SU-DHL-6 (cell line): ENCODE measurements around the gene CLIC4.

Experiments
- H2AFZ ChIP-seq: fragments of 200-600 bp; sonication (generic); 2 replicates; pipeline ENCODE4 v1.6.1; 2014; ENCODE audit warnings: low read depth, mild to moderate bottlenecking, moderate library complexity, mixed read lengths, antibody characterized with exemption, low read length; ENCODE audit not compliant: severe bottlenecking
- H3F3A ChIP-seq: fragments of 200-600 bp; shearing (Covaris generic); 2 replicates; pipeline ENCODE4 v1.6.0; 2016; ENCODE audit warnings: antibody characterized with exemption, mild to moderate bottlenecking; ENCODE audit not compliant: insufficient read depth
- H3K27ac ChIP-seq: fragments of 200-600 bp; sonication (generic); 2 replicates; pipeline ENCODE4 v1.5.1; 2016; ENCODE audit warnings: low read depth, mild to moderate bottlenecking, low read length, moderate library complexity, mixed read lengths
- H3K27me3 ChIP-seq: fragments of 200-600 bp; sonication (generic), shearing (Covaris generic); 2 replicates; pipeline ENCODE4 v1.6.0; 2014; ENCODE audit warnings: mild to moderate bottlenecking, low read length
- H3K36me3 ChIP-seq: fragments of 200-600 bp; sonication (generic); 2 replicates; pipeline ENCODE4 v1.6.1; 2014; ENCODE audit warnings: mild to moderate bottlenecking, low read length, mixed read lengths
- H3K4me2 ChIP-seq: fragments of 300-600, 200-600 bp; shearing (Covaris generic), sonication (generic); 2 replicates; pipeline ENCODE4 v1.6.0; 2014; ENCODE audit warnings: low read length, low read depth, mild to moderate bottlenecking; ENCODE audit not compliant: poor library complexity, severe bottlenecking
- H3K4me3 ChIP-seq: fragments of 200-600 bp; sonication (generic); 2 replicates; pipeline ENCODE4 v1.5.1; 2014; ENCODE audit warnings: antibody characterized with exemption, low read length, mild to moderate bottlenecking, mixed read lengths; ENCODE audit not compliant: insufficient read depth, poor library complexity, severe bottlenecking
- H3K79me2 ChIP-seq: fragments of 200-600 bp; sonication (generic); 2 replicates; pipeline ENCODE4 v1.6.1; 2014; ENCODE audit warnings: mild to moderate bottlenecking, low read length, moderate library complexity; ENCODE audit not compliant: insufficient read depth
- H3K9ac ChIP-seq: fragments of 200-600 bp; sonication (generic); 2 replicates; pipeline ENCODE4 v1.7.0; 2014; ENCODE audit warnings: mild to moderate bottlenecking, low read length
- H3K9me2 ChIP-seq: fragments of 200-600 bp; sonication (generic); replicated peaks from 2 replicates; pipeline ENCODE4 v1.6.1; 2014; ENCODE audit warnings: low read length; ENCODE audit not compliant: insufficient read depth
- H3K9me3 ChIP-seq: fragments of 200-600 bp; sonication (generic); 2 replicates; pipeline ENCODE4 v1.6.1; 2014; ENCODE audit warnings: low read length, mixed read lengths; ENCODE audit not compliant: insufficient read depth
- H4K20me1 ChIP-seq: fragments of 200-600 bp; sonication (generic); 2 replicates; pipeline ENCODE4 v1.6.1; 2014; ENCODE audit warnings: low read depth, mild to moderate bottlenecking, antibody characterized with exemption, low read length, moderate library complexity, mixed read lengths
- EZH2phosphoT487 ChIP-seq: fragments of 200-600 bp; sonication (generic), shearing (Covaris generic); conservative IDR thresholded peaks from 2 replicates; pipeline ENCODE4 v1.6.1; 2018; ENCODE audit warnings: mild to moderate bottlenecking, antibody characterized with exemption, low read length, moderate library complexity, mixed read lengths
- TF ChIP-seq, protein P1 (sequence below): fragments of 200-600 bp; sonication (generic); IDR thresholded peaks from one replicate; pipeline ENCODE4 v1.5.1; 2017; ENCODE audit warnings: antibody characterized with exemption, mild to moderate bottlenecking, low read length, moderate library complexity; ENCODE audit not compliant: insufficient read depth, poor library complexity, severe bottlenecking

CLIC4 gene

DNA sequence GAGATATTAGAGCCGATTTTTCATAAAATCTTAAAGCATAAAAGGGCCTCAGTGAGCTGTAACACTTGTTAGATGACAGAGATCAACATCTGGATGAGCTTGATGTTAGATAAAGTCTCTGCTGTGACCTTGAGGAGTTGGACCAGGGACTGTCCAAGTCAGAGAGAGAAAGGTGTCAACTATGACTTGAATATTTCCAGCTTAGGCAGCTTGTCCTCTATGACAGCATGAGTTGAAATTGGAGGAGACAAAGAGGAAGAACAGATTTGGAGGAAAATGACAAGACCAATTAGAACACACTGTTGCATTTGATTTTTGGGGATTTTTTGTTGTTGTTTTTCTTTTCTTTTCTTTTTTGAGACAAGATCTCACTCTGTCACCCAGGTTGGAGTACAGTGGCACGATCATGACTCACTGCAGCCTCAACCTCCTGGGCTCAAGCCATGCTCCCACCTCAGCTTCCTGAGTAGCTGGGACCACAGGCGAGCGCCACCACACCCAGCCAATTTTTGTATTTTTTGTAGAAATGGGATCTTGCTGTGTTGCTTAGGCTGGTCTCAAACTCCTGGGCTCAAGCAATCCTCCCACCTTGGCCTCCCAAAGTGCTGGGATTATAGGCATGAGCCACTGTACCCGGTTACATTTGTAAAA lies 35.3 kb upstream of the CLIC4 start:
- Histone ChIP-seq H3K79me2 (no peaks in the 10 kb centered on the region), H3K27me3 (no peaks in the 10 kb centered on the region), H3F3A (no peaks in the 10 kb centered on the region), H3K9me3 (no peaks in the 10 kb centered on the region), H3K9me2 (no peaks in the 10 kb centered on the region), H3K4me2 (no peak overlapping the region), H3K27ac (no peak overlapping the region), H2AFZ (no peak overlapping the region), H3K4me3 (no peak overlapping the region), H3K9ac (no peak overlapping the region), H4K20me1 (no peaks in the 10 kb centered on the region), H3K36me3 (no peaks in the 10 kb centered on the region)
- TF ChIP-seq EZH2phosphoT487, result no peak
- TF ChIP-seq, protein P1, sequence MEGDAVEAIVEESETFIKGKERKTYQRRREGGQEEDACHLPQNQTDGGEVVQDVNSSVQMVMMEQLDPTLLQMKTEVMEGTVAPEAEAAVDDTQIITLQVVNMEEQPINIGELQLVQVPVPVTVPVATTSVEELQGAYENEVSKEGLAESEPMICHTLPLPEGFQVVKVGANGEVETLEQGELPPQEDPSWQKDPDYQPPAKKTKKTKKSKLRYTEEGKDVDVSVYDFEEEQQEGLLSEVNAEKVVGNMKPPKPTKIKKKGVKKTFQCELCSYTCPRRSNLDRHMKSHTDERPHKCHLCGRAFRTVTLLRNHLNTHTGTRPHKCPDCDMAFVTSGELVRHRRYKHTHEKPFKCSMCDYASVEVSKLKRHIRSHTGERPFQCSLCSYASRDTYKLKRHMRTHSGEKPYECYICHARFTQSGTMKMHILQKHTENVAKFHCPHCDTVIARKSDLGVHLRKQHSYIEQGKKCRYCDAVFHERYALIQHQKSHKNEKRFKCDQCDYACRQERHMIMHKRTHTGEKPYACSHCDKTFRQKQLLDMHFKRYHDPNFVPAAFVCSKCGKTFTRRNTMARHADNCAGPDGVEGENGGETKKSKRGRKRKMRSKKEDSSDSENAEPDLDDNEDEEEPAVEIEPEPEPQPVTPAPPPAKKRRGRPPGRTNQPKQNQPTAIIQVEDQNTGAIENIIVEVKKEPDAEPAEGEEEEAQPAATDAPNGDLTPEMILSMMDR, result no peak

DNA sequence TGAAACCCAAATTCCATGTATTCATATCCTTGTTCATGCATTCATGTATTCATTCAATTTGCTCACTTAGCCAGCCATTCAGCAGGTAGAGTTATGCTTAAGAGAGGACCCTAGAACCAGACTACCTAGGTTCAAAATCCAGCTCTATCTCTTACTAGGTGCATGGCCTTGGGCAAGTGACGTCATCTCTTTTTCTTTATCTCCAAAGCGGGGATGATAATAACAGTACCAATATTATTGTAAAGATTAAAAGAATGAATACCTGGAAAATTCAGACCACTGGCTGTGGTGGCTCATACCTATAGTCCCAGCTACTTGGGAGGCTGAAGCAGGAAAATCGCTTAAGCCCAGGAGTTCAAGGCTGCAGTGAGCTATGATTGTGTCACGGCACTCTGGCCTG lies 33.9 kb upstream of the CLIC4 start:
- no peaks in the 10 kb centered on the region for H3K9me3 ChIP-seq
- H3K4me3 ChIP-seq, result no peak overlapping the region
- no peak overlapping the region for H2AFZ ChIP-seq
- no peak overlapping the region for H3K27ac ChIP-seq
- no peaks in the 10 kb centered on the region for H4K20me1 ChIP-seq
- H3F3A ChIP-seq, result no peaks in the 10 kb centered on the region
- TF ChIP-seq, protein P1, result no peak
- TF ChIP-seq EZH2phosphoT487, result no peak
- H3K9me2 ChIP-seq, result no peaks in the 10 kb centered on the region
- no peak overlapping the region for H3K4me2 ChIP-seq
- H3K79me2 ChIP-seq, result no peaks in the 10 kb centered on the region
- no peaks in the 10 kb centered on the region for H3K36me3 ChIP-seq
- no peaks in the 10 kb centered on the region for H3K27me3 ChIP-seq
- no peak overlapping the region for H3K9ac ChIP-seq

DNA sequence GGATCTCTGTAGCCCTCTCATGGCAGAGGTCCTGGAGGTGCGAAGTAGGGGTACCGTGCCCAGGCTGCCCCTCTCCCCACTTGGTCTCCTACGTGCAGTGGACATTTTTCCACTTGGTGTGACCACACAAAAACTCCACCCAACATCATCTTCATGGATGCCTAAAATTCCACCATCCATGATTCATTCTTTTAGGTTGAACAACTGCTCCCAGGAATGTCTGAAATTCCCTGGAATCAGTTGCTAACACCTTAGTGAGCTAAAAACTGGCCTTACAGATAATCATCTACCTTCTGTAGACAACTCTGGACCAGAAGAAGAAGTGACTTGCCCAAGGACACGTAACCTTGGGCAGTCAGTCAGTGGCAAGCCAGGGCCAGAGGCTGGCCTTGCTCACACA lies 32.1 kb upstream of the CLIC4 start:
- TF ChIP-seq EZH2phosphoT487, result no peak
- TF ChIP-seq, protein P1, result no peak

More for the DNA sequence above, 32.1 kb upstream of the CLIC4 start:
- no peak overlapping the region for H3K9ac ChIP-seq
- no peaks in the 10 kb centered on the region for H3K27me3 ChIP-seq
- H3K9me2 ChIP-seq, result no peaks in the 10 kb centered on the region
- no peak overlapping the region for H3K4me3 ChIP-seq
- H3K36me3 ChIP-seq, result no peaks in the 10 kb centered on the region
- H3K4me2 ChIP-seq, result no peak overlapping the region
- H3F3A ChIP-seq, result no peaks in the 10 kb centered on the region
- no peak overlapping the region for H2AFZ ChIP-seq
- no peak overlapping the region for H3K27ac ChIP-seq
- no peaks in the 10 kb centered on the region for H4K20me1 ChIP-seq
- H3K9me3 ChIP-seq, result no peaks in the 10 kb centered on the region
- no peaks in the 10 kb centered on the region for H3K79me2 ChIP-seq
